ENCODE data around the gene SLFN14. TPM values are rescaled to one million over a fixed set of nuclear protein-coding genes. Genes with fewer than 3 reads are reported as not detected.

SLFN14 gene
- total RNA-seq, 1 donor from 2014 or later: not detected

- FAIRE-seq: no peak
- Histone ChIP-seq H3K27me3 (ENCODE audit: control insufficient read depth, insufficient read depth, low read length) (peaks cover 3% of the 10 kb centered on the region), H3K4me3 (ENCODE audit: low read depth, low read length) (no peak overlapping the region), H3K36me3 (ENCODE audit: control insufficient read depth, insufficient read depth, low read length) (no peaks in the 10 kb centered on the region)
- no peak for TF ChIP-seq CTCF (IDR thresholded peaks at IDR 0.05; ENCODE audit: insufficient read depth, low read length, severe bottlenecking)
- DNase-seq (ENCODE audit: low read depth): peak; percentile 19
Observed at GRCh38 chr17:35545150-35545549, 15.5 kb downstream of the SLFN14 start.

- TF ChIP-seq CTCF (IDR thresholded peaks at IDR 0.05; ENCODE audit: insufficient read depth, low read length, severe bottlenecking): no peak
- DNase-seq (ENCODE audit: low read depth): peak; percentile 47
- Histone ChIP-seq H3K4me3 (ENCODE audit: low read depth, low read length) (no peak overlapping the region), H3K27me3 (ENCODE audit: control insufficient read depth, insufficient read depth, low read length) (peaks cover 3% of the 10 kb centered on the region), H3K36me3 (ENCODE audit: control insufficient read depth, insufficient read depth, low read length) (no peaks in the 10 kb centered on the region)
- FAIRE-seq: no peak
Observed at GRCh38 chr17:35543856-35544255, 16.8 kb downstream of the SLFN14 start.

GRCh38 chr17:35542990-35543389 lies 17.6 kb downstream of the SLFN14 start:
- TF ChIP-seq CTCF (IDR thresholded peaks at IDR 0.05; ENCODE audit: insufficient read depth, low read length, severe bottlenecking): no peak
- no peak for DNase-seq (ENCODE audit: low read depth)
- no peak for FAIRE-seq
- H3K36me3 ChIP-seq (ENCODE audit: control insufficient read depth, insufficient read depth, low read length): no peaks in the 10 kb centered on the region
- H3K4me3 ChIP-seq (ENCODE audit: low read depth, low read length): no peak overlapping the region
- peaks cover 3% of the 10 kb centered on the region for H3K27me3 ChIP-seq (ENCODE audit: control insufficient read depth, insufficient read depth, low read length)

- H3K27me3 ChIP-seq (ENCODE audit: control insufficient read depth, insufficient read depth, low read length): peaks cover 3% of the 10 kb centered on the region
- no peak overlapping the region for H3K4me3 ChIP-seq (ENCODE audit: low read depth, low read length)
- FAIRE-seq: no peak
- no peak for DNase-seq (ENCODE audit: low read depth)
- no peaks in the 10 kb centered on the region for H3K36me3 ChIP-seq (ENCODE audit: control insufficient read depth, insufficient read depth, low read length)
- no peak for TF ChIP-seq CTCF (IDR thresholded peaks at IDR 0.05; ENCODE audit: insufficient read depth, low read length, severe bottlenecking)
Observed at GRCh38 chr17:35541434-35541833, 19.2 kb downstream of the SLFN14 start.

- TF ChIP-seq CTCF (IDR thresholded peaks at IDR 0.05; ENCODE audit: insufficient read depth, low read length, severe bottlenecking): no peak
Observed at GRCh38 chr17:35540589-35541404, 19.8 kb downstream of the SLFN14 start.

GRCh38 chr17:35539659-35540026 lies 21.0 kb downstream of the SLFN14 start:
- Histone ChIP-seq H3K27me3 (ENCODE audit: control insufficient read depth, insufficient read depth, low read length) (no peaks in the 10 kb centered on the region), H3K4me3 (ENCODE audit: low read depth, low read length) (no peak overlapping the region)

More at GRCh38 chr17:35540589-35541404, 19.8 kb downstream of the SLFN14 start:
- Histone ChIP-seq H3K36me3 (ENCODE audit: control insufficient read depth, insufficient read depth, low read length) (no peaks in the 10 kb centered on the region), H3K4me3 (ENCODE audit: low read depth, low read length) (no peak overlapping the region), H3K27me3 (ENCODE audit: control insufficient read depth, insufficient read depth, low read length) (no peaks in the 10 kb centered on the region)
- FAIRE-seq (no peak), DNase-seq (ENCODE audit: low read depth) (peak; percentile 23)

More at GRCh38 chr17:35539659-35540026, 21.0 kb downstream of the SLFN14 start:
- FAIRE-seq: no peak
- no peak for DNase-seq (ENCODE audit: low read depth)
- TF ChIP-seq CTCF (IDR thresholded peaks at IDR 0.05; ENCODE audit: insufficient read depth, low read length, severe bottlenecking): no peak
- H3K36me3 ChIP-seq (ENCODE audit: control insufficient read depth, insufficient read depth, low read length): no peaks in the 10 kb centered on the region

All from bronchial epithelial cell (primary cell).